Measurements from ENCODE around the gene MST1.
A peak's percentile ranks its signal among the peaks of the same experiment; 100 is the strongest.
"Not testable (repeated sequence)": the region's sequence is repeated elsewhere in the genome, so short reads cannot be mapped to it uniquely, and the experiment has no call there.

MST1 gene

GRCh38 chr3:49688338-49689045 lies 782 bp downstream of the MST1 start:
- peak overlapping the region; percentile 97 for H3K9ac ChIP-seq (ENCODE audit: low read length)
- not testable (repeated sequence) for H3K36me3 ChIP-seq (ENCODE audit: insufficient read depth, low read length); H3F3A ChIP-seq (ENCODE audit: insufficient read depth, low read length); H4K20me1 ChIP-seq (ENCODE audit: insufficient read depth, low read length); H2AFZ ChIP-seq (ENCODE audit: low read length); H3K79me2 ChIP-seq (ENCODE audit: insufficient read depth, low read length); H3K9me2 ChIP-seq (ENCODE audit: low read depth, low read length); H3K9me3 ChIP-seq (ENCODE audit: low read length); H3K27me3 ChIP-seq (ENCODE audit: insufficient read depth, low read length); H3K27ac ChIP-seq (ENCODE audit: low read depth, low read length, poor library complexity, severe bottlenecking)
- peak overlapping the region; percentile 96 for H3K4me3 ChIP-seq (ENCODE audit: low read depth, low read length, poor library complexity, severe bottlenecking)
- H3K4me1 ChIP-seq (ENCODE audit: insufficient read depth, low read length, severe bottlenecking), result peaks cover 25% of the 10 kb centered on the region
- peak overlapping the region; percentile 97 for H3K4me2 ChIP-seq (ENCODE audit: low read length)

- H2AFZ ChIP-seq (ENCODE audit: low read length); H3K9ac ChIP-seq (ENCODE audit: low read length); H3K9me2 ChIP-seq (ENCODE audit: low read depth, low read length); H3F3A ChIP-seq (ENCODE audit: insufficient read depth, low read length); H3K79me2 ChIP-seq (ENCODE audit: insufficient read depth, low read length); H3K27me3 ChIP-seq (ENCODE audit: insufficient read depth, low read length); H3K4me3 ChIP-seq (ENCODE audit: low read depth, low read length, poor library complexity, severe bottlenecking); H3K27ac ChIP-seq (ENCODE audit: low read depth, low read length, poor library complexity, severe bottlenecking); H3K9me3 ChIP-seq (ENCODE audit: low read length); H4K20me1 ChIP-seq (ENCODE audit: insufficient read depth, low read length); H3K4me2 ChIP-seq (ENCODE audit: low read length): not testable (repeated sequence)
- Histone ChIP-seq H3K4me1 (ENCODE audit: insufficient read depth, low read length, severe bottlenecking) (peaks cover 25% of the 10 kb centered on the region), H3K36me3 (ENCODE audit: insufficient read depth, low read length) (peaks cover 15% of the 10 kb centered on the region)
Observed at GRCh38 chr3:49687424-49687795, 1.9 kb downstream of the MST1 start.

- H3K4me3 ChIP-seq (ENCODE audit: low read depth, low read length, poor library complexity, severe bottlenecking), result peak overlapping the region; percentile 27
- not testable (repeated sequence) for H3K27ac ChIP-seq (ENCODE audit: low read depth, low read length, poor library complexity, severe bottlenecking); H3F3A ChIP-seq (ENCODE audit: insufficient read depth, low read length); H3K9me3 ChIP-seq (ENCODE audit: low read length); H4K20me1 ChIP-seq (ENCODE audit: insufficient read depth, low read length); H2AFZ ChIP-seq (ENCODE audit: low read length); H3K79me2 ChIP-seq (ENCODE audit: insufficient read depth, low read length); H3K9me2 ChIP-seq (ENCODE audit: low read depth, low read length); H3K27me3 ChIP-seq (ENCODE audit: insufficient read depth, low read length); H3K9ac ChIP-seq (ENCODE audit: low read length)
- H3K4me2 ChIP-seq (ENCODE audit: low read length), result peak overlapping the region; percentile 47; the same call in 1 of the 2 replicates
- H3K4me1 ChIP-seq (ENCODE audit: insufficient read depth, low read length, severe bottlenecking), result peaks cover 25% of the 10 kb centered on the region
- peaks cover 21% of the 10 kb centered on the region for H3K36me3 ChIP-seq (ENCODE audit: insufficient read depth, low read length)
Observed at GRCh38 chr3:49686769-49687423, 2.4 kb downstream of the MST1 start.

DNA sequence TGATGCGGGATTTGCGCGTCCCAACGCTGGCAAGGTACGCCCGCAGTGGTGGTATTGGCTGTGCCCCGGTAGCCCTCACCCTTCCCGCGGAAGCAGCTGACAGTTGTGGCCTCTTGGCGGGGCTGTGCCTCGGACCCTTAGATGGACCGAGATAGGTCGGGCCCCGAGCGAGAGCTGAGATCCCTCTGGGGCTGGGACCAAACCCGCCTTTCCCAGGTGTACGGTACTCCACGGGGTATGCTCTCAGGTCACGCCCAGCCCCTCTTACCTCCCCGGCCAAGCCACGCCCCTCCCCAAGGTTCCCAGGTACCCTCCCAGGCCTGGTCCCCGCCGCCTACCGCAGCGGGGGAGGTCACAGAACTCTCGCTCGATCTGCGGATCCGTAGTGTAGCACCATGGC lies 2.9 kb downstream of the MST1 start:
- H3K27me3 ChIP-seq (ENCODE audit: insufficient read depth, low read length); H3K9me3 ChIP-seq (ENCODE audit: low read length); H3K9ac ChIP-seq (ENCODE audit: low read length); H2AFZ ChIP-seq (ENCODE audit: low read length); H3K79me2 ChIP-seq (ENCODE audit: insufficient read depth, low read length); H3K27ac ChIP-seq (ENCODE audit: low read depth, low read length, poor library complexity, severe bottlenecking); H3F3A ChIP-seq (ENCODE audit: insufficient read depth, low read length); H3K9me2 ChIP-seq (ENCODE audit: low read depth, low read length); H4K20me1 ChIP-seq (ENCODE audit: insufficient read depth, low read length): not testable (repeated sequence)
- H3K36me3 ChIP-seq (ENCODE audit: insufficient read depth, low read length), result peaks cover 26% of the 10 kb centered on the region
- H3K4me3 ChIP-seq (ENCODE audit: low read depth, low read length, poor library complexity, severe bottlenecking), result peak overlapping the region; percentile 27
- peak overlapping the region; percentile 47 for H3K4me2 ChIP-seq (ENCODE audit: low read length)
- H3K4me1 ChIP-seq (ENCODE audit: insufficient read depth, low read length, severe bottlenecking), result peaks cover 25% of the 10 kb centered on the region

GRCh38 chr3:49685846-49686245 lies 3.4 kb downstream of the MST1 start:
- H3K79me2 ChIP-seq (ENCODE audit: insufficient read depth, low read length); H3K9me3 ChIP-seq (ENCODE audit: low read length); H3K27me3 ChIP-seq (ENCODE audit: insufficient read depth, low read length); H3K9ac ChIP-seq (ENCODE audit: low read length); H3K4me2 ChIP-seq (ENCODE audit: low read length); H3K27ac ChIP-seq (ENCODE audit: low read depth, low read length, poor library complexity, severe bottlenecking); H2AFZ ChIP-seq (ENCODE audit: low read length); H3F3A ChIP-seq (ENCODE audit: insufficient read depth, low read length); H3K9me2 ChIP-seq (ENCODE audit: low read depth, low read length); H4K20me1 ChIP-seq (ENCODE audit: insufficient read depth, low read length); H3K4me3 ChIP-seq (ENCODE audit: low read depth, low read length, poor library complexity, severe bottlenecking): not testable (repeated sequence)
- Histone ChIP-seq H3K36me3 (ENCODE audit: insufficient read depth, low read length) (peaks cover 31% of the 10 kb centered on the region), H3K4me1 (ENCODE audit: insufficient read depth, low read length, severe bottlenecking) (peaks cover 20% of the 10 kb centered on the region)

DNA sequence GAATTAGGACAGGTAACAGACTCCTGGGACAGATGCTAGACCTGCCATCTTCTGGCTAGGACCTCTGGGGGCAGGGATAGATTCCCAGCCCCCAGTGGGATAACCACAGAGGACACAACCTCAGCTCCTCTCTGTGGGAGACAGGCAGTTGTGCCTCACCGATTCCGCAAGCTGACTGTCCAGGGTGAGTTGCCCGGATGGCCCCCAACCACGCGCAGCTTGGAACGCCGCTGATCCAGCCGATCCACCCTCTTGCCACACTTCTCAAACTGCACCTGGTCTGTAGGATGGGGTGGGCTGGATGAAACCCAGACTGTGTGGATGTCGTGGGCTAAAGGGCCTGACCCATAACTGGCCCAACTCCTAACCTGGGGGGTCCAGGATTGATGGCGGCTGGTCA lies 4.2 kb downstream of the MST1 start:
- not testable (repeated sequence) for H3K9me3 ChIP-seq (ENCODE audit: low read length); H3K27ac ChIP-seq (ENCODE audit: low read depth, low read length, poor library complexity, severe bottlenecking); H3K9ac ChIP-seq (ENCODE audit: low read length); H3K4me2 ChIP-seq (ENCODE audit: low read length); H3K9me2 ChIP-seq (ENCODE audit: low read depth, low read length); H4K20me1 ChIP-seq (ENCODE audit: insufficient read depth, low read length); H3K79me2 ChIP-seq (ENCODE audit: insufficient read depth, low read length); H3K4me3 ChIP-seq (ENCODE audit: low read depth, low read length, poor library complexity, severe bottlenecking); H2AFZ ChIP-seq (ENCODE audit: low read length); H3F3A ChIP-seq (ENCODE audit: insufficient read depth, low read length); H3K27me3 ChIP-seq (ENCODE audit: insufficient read depth, low read length)
- peaks cover 12% of the 10 kb centered on the region for H3K4me1 ChIP-seq (ENCODE audit: insufficient read depth, low read length, severe bottlenecking)
- H3K36me3 ChIP-seq (ENCODE audit: insufficient read depth, low read length), result peaks cover 39% of the 10 kb centered on the region

DNA sequence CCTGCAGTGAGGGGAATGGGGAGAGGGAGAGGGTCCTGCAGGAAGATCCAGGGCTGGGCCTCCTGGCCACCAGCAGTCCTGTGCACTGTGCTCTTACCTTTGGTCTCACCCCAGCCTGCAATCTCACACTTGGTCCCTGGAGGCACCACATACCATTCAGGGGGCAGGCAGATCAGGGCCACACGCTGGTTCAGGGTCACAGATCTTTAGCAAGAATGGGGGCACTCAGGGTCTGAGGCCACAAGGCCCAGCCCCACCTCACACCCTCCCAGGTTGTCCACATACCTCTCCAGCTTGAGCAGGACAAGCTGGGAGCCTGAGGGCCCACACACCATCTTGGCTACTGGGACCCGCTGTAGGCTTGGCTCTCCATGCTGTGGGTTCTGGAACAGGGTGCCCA lies 4.8 kb downstream of the MST1 start:
- H3K4me3 ChIP-seq (ENCODE audit: low read depth, low read length, poor library complexity, severe bottlenecking); H3K27me3 ChIP-seq (ENCODE audit: insufficient read depth, low read length); H3K9ac ChIP-seq (ENCODE audit: low read length); H3K79me2 ChIP-seq (ENCODE audit: insufficient read depth, low read length); H2AFZ ChIP-seq (ENCODE audit: low read length); H4K20me1 ChIP-seq (ENCODE audit: insufficient read depth, low read length); H3K9me3 ChIP-seq (ENCODE audit: low read length); H3K4me1 ChIP-seq (ENCODE audit: insufficient read depth, low read length, severe bottlenecking); H3K4me2 ChIP-seq (ENCODE audit: low read length); H3F3A ChIP-seq (ENCODE audit: insufficient read depth, low read length); H3K9me2 ChIP-seq (ENCODE audit: low read depth, low read length); H3K27ac ChIP-seq (ENCODE audit: low read depth, low read length, poor library complexity, severe bottlenecking): not testable (repeated sequence)
- peaks cover 45% of the 10 kb centered on the region for H3K36me3 ChIP-seq (ENCODE audit: insufficient read depth, low read length)
